VCaP (cell line): ENCODE data around the gene CD164.
A peak's percentile ranks its signal among the peaks of the same experiment; 100 is the strongest.

Source experiments
- H3K27ac ChIP-seq: fragments of 450-650 bp; 2 replicates; pipeline ENCODE4 v1.5.1; 2017
- CTCF ChIP-seq: fragments of 450-650 bp; conservative IDR thresholded peaks from 2 replicates; pipeline ENCODE4 v1.5.1; 2017; ENCODE audit warnings: mild to moderate bottlenecking, moderate library complexity

CD164 gene

GRCh38 chr6:109411034-109411433 is 28.8 kb upstream of the CD164 start:
- no peak overlapping the region for H3K27ac ChIP-seq
- no peak for TF ChIP-seq CTCF

- no peak for TF ChIP-seq CTCF
- H3K27ac ChIP-seq, result no peak overlapping the region
Measured at GRCh38 chr6:109406196-109406595, 23.9 kb upstream of the CD164 start.

- peak; percentile 68 for TF ChIP-seq CTCF
- H3K27ac ChIP-seq, result no peak overlapping the region
Measured at GRCh38 chr6:109397020-109397419, 14.8 kb upstream of the CD164 start.

- no peak overlapping the region for H3K27ac ChIP-seq
- no peak for TF ChIP-seq CTCF
Measured at GRCh38 chr6:109396046-109396718, 13.9 kb upstream of the CD164 start.

- TF ChIP-seq CTCF, result no peak
- H3K27ac ChIP-seq, result no peak overlapping the region
Measured at GRCh38 chr6:109393886-109394281, 11.6 kb upstream of the CD164 start.

GRCh38 chr6:109393157-109393885 is 11.1 kb upstream of the CD164 start:
- H3K27ac ChIP-seq, result no peak overlapping the region

More at GRCh38 chr6:109393157-109393885, 11.1 kb upstream of the CD164 start:
- no peak for TF ChIP-seq CTCF
